Hepatic stellate cell (primary cell): ENCODE results near the gene THADA.
"Not testable (repeated sequence)": the region's sequence is repeated elsewhere in the genome, so short reads cannot be mapped to it uniquely, and the experiment has no call there.

Experiments
- DNase-seq: peaks from one replicate; pipeline ENCODE4 v3.0.0; 2011; ENCODE audit warnings: low spot score

THADA gene

DNA sequence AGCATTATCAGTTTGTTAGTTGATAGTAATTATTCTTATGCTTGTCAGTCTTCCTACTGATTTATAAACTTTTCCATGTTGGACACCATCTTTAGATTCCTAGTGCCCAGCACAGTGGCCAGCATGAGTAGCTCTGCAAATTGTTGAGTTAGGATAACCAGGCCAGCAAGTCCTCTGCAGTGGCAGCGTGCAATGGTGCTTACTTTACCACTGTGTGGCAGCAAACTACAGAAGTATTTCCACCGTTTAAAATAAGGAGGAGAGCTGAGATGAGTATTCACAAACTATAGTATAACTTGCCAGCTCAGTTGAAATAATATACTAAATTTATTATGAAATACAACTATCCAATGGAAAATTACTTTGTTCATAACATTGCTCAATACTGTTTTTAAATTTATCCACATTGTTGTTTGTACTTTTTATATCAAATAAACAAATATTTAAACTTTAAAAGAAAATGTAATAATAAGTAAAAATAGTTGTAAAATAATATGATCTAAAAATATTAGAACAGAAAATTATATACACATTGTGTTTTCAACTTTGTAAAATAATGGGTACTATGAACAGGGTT is 9.3 kb upstream of the THADA start:
- peak; percentile 52 for DNase-seq

DNA sequence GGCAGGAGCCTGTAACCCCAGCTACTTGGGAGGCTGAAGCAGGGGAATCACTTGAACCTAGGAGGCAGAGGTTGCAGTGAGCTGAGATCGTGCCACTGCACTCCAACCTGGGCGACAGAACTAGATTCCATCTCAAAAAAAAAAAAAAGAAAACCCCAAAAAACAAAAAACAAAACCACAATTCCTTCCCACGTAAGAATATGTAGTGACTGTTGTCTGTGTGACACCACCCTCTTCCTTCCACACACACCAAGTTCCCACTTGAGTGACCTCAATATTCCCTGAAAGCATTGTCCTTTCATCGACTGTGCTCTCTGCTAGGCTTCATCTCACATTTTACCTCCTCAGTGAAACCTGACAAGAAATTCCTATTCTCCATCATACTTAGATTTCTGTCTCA is 8.8 kb upstream of the THADA start:
- DNase-seq: no peak

DNA sequence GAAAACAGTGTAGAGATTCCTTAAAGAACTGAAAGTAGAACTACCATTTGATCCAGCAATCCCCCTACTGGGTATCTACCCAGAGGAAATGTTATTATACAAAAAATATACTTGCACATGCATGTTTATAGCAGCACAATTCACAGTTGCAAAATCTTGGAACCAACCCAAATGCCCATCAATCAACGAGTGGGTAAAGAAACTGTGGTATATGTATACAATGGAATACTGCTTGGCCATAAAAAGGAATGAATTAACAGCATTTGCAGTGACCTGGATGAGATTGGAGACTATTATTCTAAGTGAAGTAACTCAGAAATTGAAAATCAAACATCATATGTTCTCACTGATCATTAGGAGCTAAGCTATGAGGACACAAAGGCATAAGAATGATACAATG is 4.8 kb upstream of the THADA start:
- not testable (repeated sequence) for DNase-seq

DNA sequence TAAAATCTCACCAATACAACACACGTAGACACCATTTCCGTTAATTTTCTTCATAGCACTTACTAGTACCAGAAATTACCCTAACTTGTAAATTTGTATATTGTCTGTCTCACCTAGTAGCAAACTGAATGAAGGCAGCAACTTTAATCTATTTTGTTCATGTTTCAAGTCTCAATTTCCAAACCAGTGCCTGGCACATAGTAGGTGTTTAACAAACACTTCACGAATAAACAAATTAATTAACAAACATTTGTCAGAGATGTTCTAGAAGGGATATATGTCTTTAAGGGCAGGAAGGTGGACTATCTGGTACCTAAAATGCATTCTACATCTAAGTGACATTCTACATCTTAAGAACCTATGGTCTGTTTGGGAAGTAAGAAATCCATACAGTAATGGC is 963 bp downstream of the THADA start:
- no peak for DNase-seq

DNA sequence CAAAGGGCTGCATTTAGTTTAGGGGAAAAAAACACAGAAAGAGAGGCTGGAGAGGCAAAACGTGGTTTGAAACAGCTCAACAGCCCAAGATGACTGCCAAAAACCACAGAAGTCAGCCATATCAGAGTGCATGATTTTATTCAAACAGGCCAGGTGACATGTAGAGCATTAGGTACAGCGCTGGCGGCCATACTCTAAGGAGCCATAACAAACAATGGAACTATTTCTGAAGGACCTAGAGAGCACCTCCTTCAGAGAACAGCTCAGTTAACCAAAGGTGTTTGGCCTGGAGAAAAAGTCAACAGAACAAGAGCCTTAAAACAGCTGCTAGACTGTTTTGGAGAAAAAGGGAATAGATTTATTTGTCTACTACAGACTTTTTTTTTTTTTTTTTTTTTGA is 2.6 kb downstream of the THADA start:
- DNase-seq: no peak

DNA sequence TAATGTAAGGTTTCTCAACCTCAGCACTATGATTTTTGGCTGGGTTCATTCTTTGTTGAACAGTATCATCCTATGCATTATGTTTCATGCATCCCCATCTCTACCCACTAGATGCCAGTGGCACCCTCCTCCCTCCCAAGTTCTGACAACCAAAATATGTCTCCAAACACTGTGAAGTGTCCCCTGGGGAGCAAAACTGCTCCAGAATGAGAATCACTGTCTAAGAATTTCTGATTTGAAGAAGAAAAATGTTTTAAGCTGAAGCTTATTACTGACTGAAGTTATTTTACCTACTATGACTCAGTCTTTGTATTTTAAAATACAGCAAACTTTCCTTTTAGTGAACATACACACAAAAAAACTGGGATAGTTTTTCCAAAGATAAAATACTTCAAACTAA is 3.4 kb downstream of the THADA start:
- DNase-seq: peak; percentile 47

DNA sequence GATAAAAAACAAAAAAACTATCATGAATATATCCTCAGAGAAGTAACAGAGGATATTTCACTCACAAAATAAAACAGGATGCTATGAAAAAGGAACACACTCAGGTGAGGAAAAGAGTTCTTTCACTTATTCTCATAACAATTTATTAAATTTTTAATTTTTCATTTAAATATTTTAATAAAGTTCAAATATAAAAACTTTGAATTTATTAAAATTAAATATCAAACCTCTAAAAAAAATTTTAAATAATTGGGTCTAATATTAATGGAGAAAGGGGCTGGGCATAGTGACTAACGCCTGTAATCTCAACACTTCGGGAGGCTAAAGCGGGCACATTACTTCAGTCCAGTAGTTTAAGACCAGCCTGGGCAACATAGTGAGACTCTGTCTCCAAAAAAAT is 10.1 kb downstream of the THADA start:
- no peak for DNase-seq

DNA sequence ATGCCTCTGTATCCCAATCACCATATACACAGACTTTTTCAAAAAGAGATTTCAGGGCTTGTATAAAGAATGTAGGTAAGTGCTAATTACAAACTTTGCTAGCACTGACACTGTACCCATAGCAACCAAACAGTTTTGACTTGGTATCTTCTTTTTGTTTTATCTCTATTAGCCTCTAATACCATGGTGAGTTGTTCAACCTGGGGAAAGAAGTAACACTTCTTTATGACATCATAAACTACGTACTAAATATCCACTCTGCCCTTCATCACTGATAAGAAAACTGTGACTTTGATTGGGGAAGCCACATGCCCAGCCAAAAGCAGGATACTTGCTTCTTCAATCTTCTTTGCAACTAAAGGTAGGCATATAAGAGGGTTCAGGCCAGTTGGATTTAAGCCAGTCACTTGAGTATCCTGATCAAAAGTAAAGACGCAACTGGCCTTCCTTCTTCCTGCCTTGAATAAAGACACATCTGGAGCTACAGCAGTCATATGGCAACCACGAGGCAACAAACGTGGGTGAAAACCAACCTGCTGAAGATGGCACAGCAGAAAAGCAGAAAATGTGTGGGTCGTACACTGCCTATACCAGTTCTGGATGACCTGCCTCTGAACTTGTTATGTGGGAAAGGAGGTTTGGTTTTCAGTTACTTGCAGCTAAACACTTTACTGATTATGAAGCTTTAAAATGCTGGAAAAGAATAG is 16.4 kb downstream of the THADA start:
- no peak for DNase-seq

DNA sequence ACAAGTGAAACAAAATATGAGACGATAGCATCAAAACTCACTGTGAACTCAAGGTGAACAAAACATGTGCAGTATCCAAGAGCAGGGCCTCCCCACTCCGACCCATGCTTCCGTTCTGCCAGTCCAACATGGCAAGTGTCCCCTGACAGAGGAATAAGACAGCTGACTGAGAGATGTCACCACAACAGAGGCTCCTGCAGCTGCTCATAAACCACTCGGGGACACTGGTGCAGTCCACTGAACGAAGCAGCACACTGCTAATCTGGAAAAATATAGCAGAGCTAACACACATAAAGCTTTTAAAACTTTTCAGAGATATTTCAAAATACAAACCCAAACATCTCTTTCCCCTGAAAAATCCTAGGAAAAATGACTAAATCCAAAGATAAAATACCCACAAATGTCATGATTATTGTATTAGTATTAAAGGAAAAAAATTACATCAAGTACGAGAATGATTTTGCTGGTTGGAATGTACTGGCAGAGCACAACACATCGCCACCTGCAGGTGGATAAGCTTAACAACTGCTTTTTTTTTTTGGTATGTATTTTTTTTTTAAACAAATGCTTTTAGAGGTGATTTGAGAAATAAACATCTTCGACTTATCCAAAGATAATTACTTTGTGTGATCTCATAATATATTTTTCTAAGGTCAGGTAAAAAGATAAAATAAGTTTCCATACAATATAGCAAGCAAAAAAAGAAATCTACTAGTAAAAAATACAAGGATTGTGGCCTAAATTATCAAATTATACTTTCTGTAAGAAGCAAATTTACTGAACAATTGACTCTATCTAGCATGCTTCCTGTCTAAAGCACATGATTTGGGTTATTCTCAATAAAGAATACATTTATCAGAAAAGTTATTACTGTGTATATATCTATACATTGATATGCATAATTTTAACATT is 18.6 kb downstream of the THADA start:
- peak; percentile 44 for DNase-seq

DNA sequence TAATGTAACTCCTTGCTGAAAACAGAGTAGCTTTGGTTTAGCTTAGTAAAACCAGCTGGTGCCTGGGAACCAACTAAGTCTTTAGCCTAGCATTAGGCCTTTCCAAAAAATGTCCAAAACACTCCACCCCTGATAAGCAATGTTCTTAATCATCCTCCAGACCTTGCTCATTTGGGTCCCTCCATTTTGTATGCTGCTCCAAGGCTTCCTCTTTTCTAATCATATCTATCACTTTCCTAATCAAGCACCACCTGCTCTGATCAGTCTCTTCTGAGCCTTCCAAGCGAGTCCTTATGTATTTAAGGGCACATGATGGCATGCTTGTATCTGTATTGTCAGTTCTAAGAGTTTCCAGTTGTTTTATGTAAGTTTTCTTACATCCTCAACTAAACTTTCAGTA is 23.6 kb downstream of the THADA start:
- no peak for DNase-seq

DNA sequence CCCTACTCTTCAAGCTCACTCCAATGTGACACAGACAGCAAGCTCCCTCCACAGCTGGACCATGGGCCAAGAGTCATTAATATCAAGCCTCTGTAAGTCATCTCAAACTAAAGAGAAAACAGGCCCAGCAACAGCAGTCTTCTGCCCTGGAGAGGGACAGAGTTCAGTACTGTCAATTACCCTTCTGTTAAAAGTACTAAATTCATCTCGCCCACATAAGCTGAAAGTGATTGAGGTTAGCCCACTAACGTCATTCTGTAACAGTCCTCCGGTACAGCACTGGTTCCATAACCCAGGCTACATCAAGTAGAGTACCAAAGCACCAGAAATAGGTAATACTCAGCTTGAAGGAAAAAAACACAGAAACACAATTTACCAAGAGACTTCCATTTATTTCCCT is 25.9 kb downstream of the THADA start:
- DNase-seq: no peak

DNA sequence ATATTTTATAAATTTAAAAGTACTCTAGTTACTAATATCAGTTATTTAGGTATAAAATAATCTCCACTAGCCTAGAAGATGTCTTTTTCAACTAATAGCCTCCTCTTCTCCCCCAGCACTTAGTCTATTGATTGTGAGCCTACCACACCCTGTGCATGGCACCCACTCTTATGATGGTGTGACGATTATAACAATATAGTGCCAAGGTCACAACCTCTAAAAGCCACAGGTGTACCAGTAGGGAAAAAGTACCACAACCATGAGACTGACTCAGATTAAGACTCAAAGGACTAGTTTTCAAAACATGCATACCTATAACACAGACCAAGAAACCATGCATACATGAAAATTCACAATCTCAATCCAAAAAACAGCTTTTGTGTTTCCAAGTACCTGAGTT is 27.6 kb downstream of the THADA start:
- DNase-seq: no peak

DNA sequence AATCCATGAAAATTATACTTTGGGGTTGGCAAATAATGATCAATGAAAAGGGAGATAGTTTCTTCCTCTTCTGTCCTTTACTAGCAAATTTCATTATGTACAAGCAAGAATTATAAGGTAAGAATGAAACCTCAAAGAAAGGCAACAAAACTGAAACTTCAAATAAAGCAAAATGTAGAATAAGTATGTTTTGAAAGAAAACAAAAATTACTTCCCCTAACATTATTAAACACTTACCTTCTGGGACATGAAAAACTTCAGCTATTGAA is 29.4 kb downstream of the THADA start:
- no peak for DNase-seq

DNA sequence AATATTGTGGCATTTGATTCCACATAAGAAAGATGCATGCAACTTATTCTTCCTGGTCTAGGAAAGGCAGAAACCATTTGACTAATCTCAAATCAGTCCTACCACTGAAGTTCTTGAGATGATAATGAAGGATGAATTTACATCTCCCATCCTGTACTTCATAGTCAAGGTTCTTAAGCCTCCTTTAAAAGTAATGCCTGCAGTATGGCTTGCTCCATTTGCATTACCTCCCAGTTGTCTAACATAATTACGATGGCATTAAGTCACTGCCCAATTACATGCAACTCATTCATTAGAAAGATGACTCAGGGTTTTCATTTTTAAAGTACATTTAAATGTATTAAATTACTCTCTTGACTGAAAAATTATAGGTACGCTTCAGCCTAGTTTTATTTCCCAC is 32.2 kb downstream of the THADA start:
- no peak for DNase-seq

DNA sequence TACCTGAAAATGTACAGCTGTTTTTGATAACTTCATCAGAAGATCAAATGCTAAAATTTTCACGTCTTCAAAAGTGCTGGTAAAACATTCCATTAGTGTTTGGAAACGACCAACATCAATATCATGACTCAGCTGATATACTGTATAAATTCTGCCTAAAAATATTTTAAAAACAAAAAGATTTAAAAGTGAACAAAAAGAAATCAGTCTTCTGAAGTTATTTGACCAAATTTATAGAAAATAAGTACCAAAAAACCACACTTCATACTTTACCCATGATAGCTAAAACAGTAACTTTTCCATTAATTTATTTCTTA is 35.6 kb downstream of the THADA start:
- no peak for DNase-seq

DNA sequence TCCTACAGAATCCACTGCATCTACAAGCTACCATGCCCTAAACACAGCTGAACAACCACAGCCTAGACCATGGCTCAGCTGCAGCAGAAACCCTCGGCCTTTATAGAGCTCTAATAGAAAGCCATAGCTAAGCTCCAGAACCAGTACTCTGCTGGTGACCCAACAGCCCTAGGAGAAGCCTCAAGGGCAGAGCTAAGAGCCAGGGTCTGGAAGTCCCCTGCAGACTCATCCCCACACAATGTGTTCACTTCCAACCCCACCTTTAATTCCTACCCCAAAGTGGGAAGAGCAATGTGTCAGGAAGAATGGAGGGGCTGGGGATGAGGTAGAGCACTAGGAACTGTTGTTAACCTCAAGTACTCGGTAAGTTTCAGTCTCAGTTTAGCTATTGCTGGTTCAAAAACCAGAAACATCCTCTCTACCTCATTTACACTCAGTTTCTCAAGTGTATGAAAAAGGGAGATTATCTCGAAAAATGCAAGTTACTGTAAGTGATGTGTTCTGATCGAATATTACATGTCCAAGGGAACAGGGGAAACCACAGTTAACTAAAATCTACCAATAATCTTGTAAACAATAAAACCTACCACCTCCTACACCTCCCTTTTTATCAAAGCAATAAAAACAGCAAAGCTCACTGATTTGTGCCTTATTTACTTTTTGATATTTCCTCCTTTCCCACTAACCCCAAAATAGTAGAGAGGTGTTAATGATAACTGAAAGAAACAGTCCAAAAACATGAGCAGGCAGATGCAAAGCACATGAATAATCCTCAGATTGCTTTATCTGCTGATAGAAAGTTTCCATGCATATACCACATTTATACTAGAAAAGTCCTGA is 36.2 kb downstream of the THADA start:
- DNase-seq: no peak

DNA sequence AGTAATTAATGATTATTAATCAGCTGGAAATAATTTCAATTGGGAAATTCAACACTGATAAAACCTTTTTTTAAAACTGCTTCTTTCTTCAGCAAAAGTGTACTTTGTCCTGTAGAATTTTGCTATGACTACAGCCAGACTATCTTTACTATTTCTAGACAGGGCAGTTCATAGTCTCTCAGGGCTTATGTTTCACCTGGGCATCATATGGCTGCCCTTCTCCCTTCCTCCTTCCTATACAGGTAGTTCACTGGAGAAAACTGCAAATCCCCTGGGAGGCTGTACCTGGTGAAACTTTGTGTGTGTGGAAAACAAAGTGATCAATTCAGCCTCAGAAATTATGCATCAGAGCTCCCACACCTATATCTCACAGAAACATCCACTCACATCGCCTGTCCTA is 38.6 kb downstream of the THADA start:
- no peak for DNase-seq

DNA sequence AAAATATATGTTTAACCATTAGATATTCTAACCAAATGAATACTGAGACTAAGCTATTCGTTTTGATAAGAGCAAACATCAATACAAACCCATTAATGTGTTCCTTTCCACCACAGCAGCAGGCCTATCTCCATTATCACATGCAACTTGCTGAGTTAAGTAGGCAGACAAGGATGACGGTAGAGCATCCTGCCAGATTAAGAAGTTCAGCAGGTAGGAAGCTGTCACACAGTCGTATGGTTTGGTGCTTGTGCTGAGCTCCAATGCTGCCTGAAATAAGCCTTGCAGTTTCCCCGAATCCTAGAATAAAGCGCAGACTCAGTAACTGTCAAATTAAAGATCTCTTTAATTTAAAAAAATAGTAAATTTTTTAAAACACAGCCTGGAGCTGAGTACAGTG is 39.6 kb downstream of the THADA start:
- DNase-seq: no peak

DNA sequence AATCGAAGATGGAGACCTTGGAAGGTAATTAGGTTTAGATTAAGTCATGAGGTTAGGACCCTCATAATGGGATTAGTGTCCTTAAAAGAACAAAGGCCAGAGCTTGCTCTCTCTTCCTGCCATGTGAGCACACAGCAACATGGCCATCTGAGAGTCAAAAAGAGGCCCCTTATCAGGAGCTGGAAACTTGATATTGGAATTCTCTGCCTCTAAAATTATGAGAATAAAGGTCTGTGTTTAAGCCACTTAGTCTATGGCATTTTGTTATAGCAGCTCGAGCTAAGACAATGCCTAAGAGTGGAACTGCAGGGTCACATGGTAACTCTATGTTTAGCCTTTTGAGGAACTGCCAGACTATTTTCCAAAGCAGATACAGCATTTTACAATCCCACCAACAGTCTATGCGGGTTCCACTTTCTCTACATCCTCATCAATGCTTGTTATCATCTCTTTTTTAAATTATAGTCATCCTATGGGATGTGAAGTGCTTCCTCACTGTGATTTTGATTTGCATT is 42.4 kb downstream of the THADA start:
- no peak for DNase-seq

DNA sequence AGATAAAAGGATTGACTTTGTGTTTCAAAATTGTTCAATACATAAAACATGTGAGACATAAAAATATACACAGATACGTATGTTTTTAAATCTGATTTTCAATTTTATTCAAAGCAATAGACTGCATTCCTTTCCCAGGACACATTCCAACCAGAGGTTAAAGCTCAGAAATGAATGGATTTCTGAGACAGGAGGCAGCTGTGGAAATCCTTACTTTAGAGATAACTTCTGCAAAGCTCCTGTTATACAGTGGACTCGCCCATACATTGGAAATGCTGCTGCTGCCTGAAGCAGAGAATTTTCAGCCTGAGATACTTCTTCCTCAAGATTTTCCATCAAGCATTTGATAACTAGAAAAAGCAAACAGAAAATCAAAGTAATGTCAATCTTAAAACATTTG is 43.8 kb downstream of the THADA start:
- no peak for DNase-seq

DNA sequence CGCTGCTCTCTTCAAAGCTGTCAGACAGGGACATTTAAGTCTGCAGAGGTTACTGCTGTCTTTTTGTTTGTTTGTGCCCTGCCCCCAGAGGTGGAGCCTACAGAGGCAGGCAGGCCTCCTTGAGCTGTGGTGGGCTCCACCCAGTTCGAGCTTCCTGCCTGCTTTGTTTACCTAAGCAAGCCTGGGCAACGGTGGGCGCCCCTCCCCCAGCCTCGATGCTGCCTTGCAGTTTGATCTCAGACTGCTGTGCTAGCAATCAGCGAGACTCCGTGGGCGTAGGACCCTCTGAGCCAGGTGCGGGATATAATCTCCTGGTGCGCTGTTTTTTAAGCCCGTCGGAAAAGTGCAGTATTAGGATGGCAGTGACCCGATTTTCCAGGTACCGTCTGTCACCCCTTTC is 47.5 kb downstream of the THADA start:
- DNase-seq: not testable (repeated sequence)

DNA sequence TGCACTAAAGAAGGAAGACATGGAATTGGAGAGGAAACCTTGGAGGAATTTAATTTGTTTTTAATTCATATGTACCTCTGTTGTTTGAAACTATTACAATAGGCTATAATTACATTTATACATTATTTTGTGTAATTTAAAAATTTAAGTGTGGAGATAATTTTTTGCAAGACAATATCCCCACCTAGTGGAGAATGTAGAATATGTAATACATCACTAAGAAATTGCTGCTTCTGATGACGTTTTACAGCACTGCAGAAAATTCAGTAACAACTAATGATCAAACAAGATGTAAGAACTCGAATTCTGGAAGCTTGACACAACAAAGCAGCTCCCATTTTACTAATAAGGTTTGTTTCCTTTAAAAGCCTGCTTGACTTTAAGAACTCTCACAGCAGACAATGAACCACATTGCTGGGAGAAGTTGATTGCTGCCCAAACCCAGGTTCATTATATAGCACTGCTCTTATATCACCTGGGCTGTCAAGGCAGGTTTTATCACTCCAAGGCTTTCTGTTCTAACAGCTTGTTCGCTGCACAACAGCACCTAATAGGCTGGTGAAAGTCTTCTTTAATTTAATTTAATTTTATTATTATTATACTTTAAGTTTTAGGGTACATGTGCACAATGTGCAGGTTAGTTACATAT is 53.4 kb downstream of the THADA start:
- DNase-seq: peak; percentile 12
